Measurements from ENCODE around the gene TBC1D10A.

The TBC1D10A gene

DNA sequence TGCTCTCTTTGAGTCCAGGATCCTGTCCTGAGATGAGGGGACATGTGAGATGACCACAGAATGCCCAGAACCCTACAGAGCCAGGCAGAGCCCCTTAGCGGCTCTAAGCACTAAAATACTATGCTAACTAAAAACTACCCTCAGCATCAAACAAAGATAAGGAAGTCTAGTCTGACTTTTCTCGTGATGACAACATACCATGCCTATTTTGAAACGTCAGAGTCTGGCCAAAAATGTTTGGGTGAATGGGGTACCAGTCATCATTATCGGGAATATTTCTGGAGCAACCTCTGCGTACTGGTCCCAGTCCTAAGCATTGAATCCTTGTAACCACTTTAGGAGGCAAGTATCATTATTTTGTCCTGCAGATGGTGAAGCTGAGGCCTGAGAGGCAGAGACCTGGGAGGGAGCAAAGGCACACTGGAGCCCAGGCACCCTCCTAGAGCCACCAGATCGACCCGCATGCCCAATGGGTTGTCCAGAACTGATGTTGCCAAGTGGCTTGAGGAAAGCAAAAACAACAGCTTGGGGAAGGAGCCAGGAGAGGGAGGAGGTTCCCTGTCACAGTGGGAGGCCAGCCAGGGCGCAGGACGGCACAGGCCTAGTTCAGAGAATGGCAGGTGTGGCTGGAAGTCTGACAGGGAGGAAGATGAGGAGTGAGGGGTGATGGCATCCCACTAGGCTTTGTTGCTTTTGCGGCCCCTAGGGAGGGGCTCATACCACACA lies 52.9 kb downstream of the TBC1D10A start:
- H3K27me3 ChIP-seq (ENCODE audit: low read depth, low read length) = peaks cover 12% of the 10 kb centered on the region; the same call in 1 of the 2 replicates
- H3K4me1 ChIP-seq (ENCODE audit: low read length) = peaks cover 7% of the 10 kb centered on the region; the same call in 1 of the 2 replicates
- H3K36me3 ChIP-seq (replicated peaks; ENCODE audit: low read depth, low read length) = no peaks in the 10 kb centered on the region
- no peaks in the 10 kb centered on the region for H3K9me3 ChIP-seq (ENCODE audit: insufficient read depth, low read length)
- TF ChIP-seq EZH2phosphoT487 (IDR thresholded peaks at IDR 0.05; ENCODE audit: low read depth) = no peak
- TF ChIP-seq, protein P1, sequence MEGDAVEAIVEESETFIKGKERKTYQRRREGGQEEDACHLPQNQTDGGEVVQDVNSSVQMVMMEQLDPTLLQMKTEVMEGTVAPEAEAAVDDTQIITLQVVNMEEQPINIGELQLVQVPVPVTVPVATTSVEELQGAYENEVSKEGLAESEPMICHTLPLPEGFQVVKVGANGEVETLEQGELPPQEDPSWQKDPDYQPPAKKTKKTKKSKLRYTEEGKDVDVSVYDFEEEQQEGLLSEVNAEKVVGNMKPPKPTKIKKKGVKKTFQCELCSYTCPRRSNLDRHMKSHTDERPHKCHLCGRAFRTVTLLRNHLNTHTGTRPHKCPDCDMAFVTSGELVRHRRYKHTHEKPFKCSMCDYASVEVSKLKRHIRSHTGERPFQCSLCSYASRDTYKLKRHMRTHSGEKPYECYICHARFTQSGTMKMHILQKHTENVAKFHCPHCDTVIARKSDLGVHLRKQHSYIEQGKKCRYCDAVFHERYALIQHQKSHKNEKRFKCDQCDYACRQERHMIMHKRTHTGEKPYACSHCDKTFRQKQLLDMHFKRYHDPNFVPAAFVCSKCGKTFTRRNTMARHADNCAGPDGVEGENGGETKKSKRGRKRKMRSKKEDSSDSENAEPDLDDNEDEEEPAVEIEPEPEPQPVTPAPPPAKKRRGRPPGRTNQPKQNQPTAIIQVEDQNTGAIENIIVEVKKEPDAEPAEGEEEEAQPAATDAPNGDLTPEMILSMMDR (IDR thresholded peaks at IDR 0.05; ENCODE audit: low read depth, low read length) = no peak
- H4K20me1 ChIP-seq (ENCODE audit: insufficient read depth, low read length) = no peaks in the 10 kb centered on the region
- no peak overlapping the region for H3K4me2 ChIP-seq (ENCODE audit: low read length)
- H2AFZ ChIP-seq (ENCODE audit: low read depth, low read length) = no peak overlapping the region
- H3K9ac ChIP-seq (ENCODE audit: low read length) = no peak overlapping the region
- no peak overlapping the region for H3K27ac ChIP-seq (ENCODE audit: low read length)
- H3K79me2 ChIP-seq (ENCODE audit: low read length) = no peaks in the 10 kb centered on the region
- H3K4me3 ChIP-seq (ENCODE audit: low read length) = no peak overlapping the region

DNA sequence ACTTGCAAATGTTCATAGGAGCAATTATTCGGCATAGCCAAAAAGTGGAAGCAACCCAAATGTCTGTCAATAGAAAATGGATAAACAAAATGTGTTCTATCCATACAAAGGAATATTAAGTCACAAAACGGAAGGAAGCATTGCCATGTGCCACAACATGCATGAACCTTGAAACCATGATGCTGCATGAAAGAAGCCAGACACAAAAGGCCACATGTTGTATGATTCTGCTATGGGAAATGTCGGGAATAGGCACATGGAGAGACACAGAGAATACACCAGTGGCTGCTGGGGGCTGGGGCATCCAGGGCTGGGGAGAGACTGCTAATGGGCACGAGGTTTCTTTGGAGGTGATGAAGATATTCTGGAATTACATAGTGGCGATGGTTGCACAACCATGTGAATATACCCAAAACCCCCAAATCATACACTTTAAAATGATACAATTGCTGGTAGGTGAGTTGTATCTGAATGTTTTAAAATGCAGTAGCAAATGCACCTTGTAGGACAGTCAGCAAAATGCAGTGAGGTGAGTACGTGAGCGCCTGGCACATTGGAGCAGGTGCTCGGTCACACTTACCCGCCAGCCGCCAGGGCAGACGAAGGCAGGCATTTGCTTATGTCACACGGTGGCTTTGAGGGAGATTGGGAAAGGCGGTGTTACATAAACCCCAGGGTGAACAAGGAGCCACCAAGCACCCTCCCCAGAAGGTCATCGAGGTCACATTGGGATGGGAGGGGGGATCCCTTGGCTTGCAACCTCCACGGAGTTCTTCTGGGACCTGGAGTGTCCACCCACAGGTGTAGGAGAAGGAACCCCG lies 53.8 kb downstream of the TBC1D10A start:
- H3K4me3 ChIP-seq (ENCODE audit: low read length) = no peak overlapping the region
- peaks cover 7% of the 10 kb centered on the region; the same call in 1 of the 2 replicates for H3K4me1 ChIP-seq (ENCODE audit: low read length)

DNA sequence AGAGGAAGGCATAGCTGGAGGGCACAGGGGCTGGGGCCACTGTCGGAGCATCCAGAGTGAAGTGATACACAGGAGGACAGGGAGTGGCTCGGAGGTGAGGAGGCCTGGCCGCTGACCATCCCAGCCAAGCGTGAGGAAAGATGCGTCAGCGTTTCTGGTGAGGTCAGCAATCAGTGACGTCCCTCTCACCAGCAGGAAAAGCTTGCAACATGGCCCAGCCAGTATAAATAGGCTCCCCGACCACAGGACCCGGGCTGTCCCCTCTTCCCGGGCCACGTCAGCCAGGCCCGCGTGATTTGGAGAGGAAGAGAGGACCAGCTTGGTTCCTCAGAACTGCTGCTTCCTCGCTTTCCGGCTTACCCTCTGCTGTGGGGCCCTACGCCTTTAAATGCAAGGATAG lies 55.9 kb downstream of the TBC1D10A start:
- Histone ChIP-seq H3K27ac (ENCODE audit: low read length) (no peak overlapping the region), H3K79me2 (ENCODE audit: low read length) (peaks cover 19% of the 10 kb centered on the region), H4K20me1 (ENCODE audit: insufficient read depth, low read length) (no peaks in the 10 kb centered on the region), H3K9ac (ENCODE audit: low read length) (no peak overlapping the region), H2AFZ (ENCODE audit: low read depth, low read length) (no peak overlapping the region), H3K4me2 (ENCODE audit: low read length) (no peak overlapping the region), H3K4me1 (ENCODE audit: low read length) (peaks cover 11% of the 10 kb centered on the region), H3K4me3 (ENCODE audit: low read length) (no peak overlapping the region), H3K9me3 (ENCODE audit: insufficient read depth, low read length) (no peaks in the 10 kb centered on the region), H3K36me3 (replicated peaks; ENCODE audit: low read depth, low read length) (no peaks in the 10 kb centered on the region), H3K27me3 (ENCODE audit: low read depth, low read length) (peaks cover 7% of the 10 kb centered on the region; the same call in 1 of the 2 replicates)
- no peak for TF ChIP-seq EZH2phosphoT487 (IDR thresholded peaks at IDR 0.05; ENCODE audit: low read depth)
- TF ChIP-seq, protein P1 (IDR thresholded peaks at IDR 0.05; ENCODE audit: low read depth, low read length) = no peak

More for the DNA sequence above, 53.8 kb downstream of the TBC1D10A start:
- no peaks in the 10 kb centered on the region for H3K36me3 ChIP-seq (replicated peaks; ENCODE audit: low read depth, low read length)
- H3K79me2 ChIP-seq (ENCODE audit: low read length) = peaks cover under 1% of the 10 kb centered on the region; the same call in 1 of the 2 replicates
- H3K4me2 ChIP-seq (ENCODE audit: low read length) = no peak overlapping the region
- no peak overlapping the region for H3K27ac ChIP-seq (ENCODE audit: low read length)
- H4K20me1 ChIP-seq (ENCODE audit: insufficient read depth, low read length) = no peaks in the 10 kb centered on the region
- no peak overlapping the region for H3K9ac ChIP-seq (ENCODE audit: low read length)
- no peaks in the 10 kb centered on the region for H3K9me3 ChIP-seq (ENCODE audit: insufficient read depth, low read length)
- TF ChIP-seq EZH2phosphoT487 (IDR thresholded peaks at IDR 0.05; ENCODE audit: low read depth) = no peak
- TF ChIP-seq, protein P1 (IDR thresholded peaks at IDR 0.05; ENCODE audit: low read depth, low read length) = no peak
- peaks cover 11% of the 10 kb centered on the region; the same call in 1 of the 2 replicates for H3K27me3 ChIP-seq (ENCODE audit: low read depth, low read length)
- no peak overlapping the region for H2AFZ ChIP-seq (ENCODE audit: low read depth, low read length)

DNA sequence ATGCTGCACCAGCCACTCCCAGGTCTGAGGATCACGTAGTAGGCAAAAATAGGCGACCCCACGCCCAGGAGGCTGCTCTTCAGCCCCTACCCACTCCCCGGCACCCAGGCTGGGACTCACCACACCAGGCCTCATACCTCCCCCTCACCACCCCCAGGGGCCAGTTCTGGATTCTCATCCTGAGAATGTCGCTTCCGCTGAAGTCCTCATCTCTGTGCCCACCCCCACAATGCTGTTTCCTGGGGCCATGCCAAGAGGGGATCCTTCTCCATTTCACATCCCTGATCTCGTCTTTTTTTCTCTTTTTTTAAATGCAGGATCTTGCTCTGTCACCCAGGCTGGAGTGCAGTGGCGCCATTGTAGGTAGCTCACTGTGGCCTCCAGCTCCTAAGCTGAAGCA lies 58.4 kb downstream of the TBC1D10A start:
- no peaks in the 10 kb centered on the region for H3K36me3 ChIP-seq (replicated peaks; ENCODE audit: low read depth, low read length)
- peaks cover 19% of the 10 kb centered on the region for H3K79me2 ChIP-seq (ENCODE audit: low read length)
- H3K4me2 ChIP-seq (ENCODE audit: low read length) = no peak overlapping the region
- no peaks in the 10 kb centered on the region for H3K9me3 ChIP-seq (ENCODE audit: insufficient read depth, low read length)
- TF ChIP-seq EZH2phosphoT487 (IDR thresholded peaks at IDR 0.05; ENCODE audit: low read depth) = no peak
- TF ChIP-seq, protein P1 (IDR thresholded peaks at IDR 0.05; ENCODE audit: low read depth, low read length) = no peak
- H4K20me1 ChIP-seq (ENCODE audit: insufficient read depth, low read length) = no peaks in the 10 kb centered on the region
- peaks cover 15% of the 10 kb centered on the region for H3K4me1 ChIP-seq (ENCODE audit: low read length)
- H2AFZ ChIP-seq (ENCODE audit: low read depth, low read length) = no peak overlapping the region
- no peak overlapping the region for H3K9ac ChIP-seq (ENCODE audit: low read length)
- H3K27ac ChIP-seq (ENCODE audit: low read length) = no peak overlapping the region
- H3K4me3 ChIP-seq (ENCODE audit: low read length) = no peak overlapping the region
- no peaks in the 10 kb centered on the region for H3K27me3 ChIP-seq (ENCODE audit: low read depth, low read length)
